H9 (cell line): ENCODE measurements around the gene DOCK7. TPM values are rescaled to one million over a fixed set of nuclear protein-coding genes. Genes with fewer than 3 reads are reported as not detected.
"Not testable (repeated sequence)": the region's sequence is repeated elsewhere in the genome, so short reads cannot be mapped to it uniquely, and the experiment has no call there.

Experiments used
- DNase-seq: peaks from one replicate; pipeline ENCODE4 v3.0.0-alpha.2; 2017
- H2AFZ ChIP-seq: one replicate; pipeline ENCODE4 v1.6.1; 2013; ENCODE audit warnings: mild to moderate bottlenecking, low read length, control low read depth, moderate library complexity
- H2AK5ac ChIP-seq: 2 replicates; pipeline ENCODE4 v1.6.1; 2013; ENCODE audit warnings: low read length, control low read depth, mixed read lengths; ENCODE audit not compliant: insufficient read length
- H2BK120ac ChIP-seq: one replicate; pipeline ENCODE4 v1.6.1; 2013; ENCODE audit warnings: low read depth, mild to moderate bottlenecking, low read length, control low read depth, inconsistent platforms; ENCODE audit not compliant: poor library complexity, severe bottlenecking
- H2BK12ac ChIP-seq: 2 replicates; pipeline ENCODE4 v1.6.1; 2013; ENCODE audit warnings: low read length, control low read depth, mixed read lengths, low read depth; ENCODE audit not compliant: insufficient read length
- H2BK15ac ChIP-seq: 2 replicates; pipeline ENCODE4 v1.6.1; 2013; ENCODE audit warnings: low read depth, low read length, control low read depth
- H2BK20ac ChIP-seq: one replicate; pipeline ENCODE4 v1.6.1; 2013; ENCODE audit warnings: low read depth, mild to moderate bottlenecking, low read length, control low read depth, inconsistent platforms; ENCODE audit not compliant: poor library complexity, severe bottlenecking
- H2BK5ac ChIP-seq: 2 replicates; pipeline ENCODE4 v1.6.1; 2013; ENCODE audit warnings: low read length, control low read depth, mixed read lengths; ENCODE audit not compliant: insufficient read length
- H3K14ac ChIP-seq: 2 replicates; pipeline ENCODE4 v1.6.1; 2013; ENCODE audit warnings: low read length, control low read depth; ENCODE audit not compliant: insufficient read depth
- H3K18ac ChIP-seq: 2 replicates; pipeline ENCODE4 v1.6.1; 2013; ENCODE audit warnings: low read depth, mild to moderate bottlenecking, mixed read lengths, low read length, control low read depth; ENCODE audit not compliant: insufficient read length
- H3K23ac ChIP-seq: 2 replicates; pipeline ENCODE4 v1.6.1; 2013; ENCODE audit warnings: low read length, control low read depth, mixed read lengths, low read depth; ENCODE audit not compliant: insufficient read length
- H3K23me2 ChIP-seq: 2 replicates; pipeline ENCODE4 v1.6.1; 2013; ENCODE audit warnings: low read depth, mild to moderate bottlenecking, mixed read lengths, low read length, control low read depth; ENCODE audit not compliant: insufficient read length, poor library complexity, severe bottlenecking
- H3K27ac ChIP-seq: 2 replicates; pipeline ENCODE4 v1.5.1; 2013; ENCODE audit warnings: low read length, control low read depth, mixed read lengths, low read depth; ENCODE audit not compliant: insufficient read length
- H3K27me3 ChIP-seq: 2 replicates; pipeline ENCODE4 v1.6.1; 2013; ENCODE audit warnings: low read length, control low read depth, inconsistent platforms; ENCODE audit not compliant: insufficient read depth
- H3K4ac ChIP-seq: 2 replicates; pipeline ENCODE4 v1.6.1; 2013; ENCODE audit warnings: low read depth, mild to moderate bottlenecking, control low read depth, inconsistent platforms, low read length, moderate library complexity
- H3K4me1 ChIP-seq: 2 replicates; pipeline ENCODE4 v1.6.1; 2013; ENCODE audit warnings: low read length, control low read depth, inconsistent platforms; ENCODE audit not compliant: insufficient read depth
- H3K4me2 ChIP-seq: 2 replicates; pipeline ENCODE4 v1.6.1; 2013; ENCODE audit warnings: low read length, control low read depth, mixed read lengths; ENCODE audit not compliant: insufficient read length, insufficient read depth
- H3K56ac ChIP-seq: 2 replicates; pipeline ENCODE4 v1.6.1; 2013; ENCODE audit warnings: low read depth, mild to moderate bottlenecking, mixed read lengths, low read length, control low read depth; ENCODE audit not compliant: insufficient read length
- H3K79me1 ChIP-seq: 2 replicates; pipeline ENCODE4 v1.6.1; 2013; ENCODE audit warnings: low read depth, mild to moderate bottlenecking, moderate library complexity, low read length, control low read depth, inconsistent platforms; ENCODE audit not compliant: insufficient read depth, poor library complexity, severe bottlenecking
- H3K79me2 ChIP-seq: 2 replicates; pipeline ENCODE4 v1.6.1; 2013; ENCODE audit warnings: low read length, control low read depth, inconsistent platforms; ENCODE audit not compliant: insufficient read depth
- H3K9ac ChIP-seq: 2 replicates; pipeline ENCODE4 v1.6.1; 2013; ENCODE audit warnings: low read length, control low read depth, mixed read lengths; ENCODE audit not compliant: insufficient read length; ENCODE audit errors: extremely low read depth
- H3K9me3 ChIP-seq: one replicate; pipeline ENCODE4 v1.6.1; 2013; ENCODE audit warnings: low read depth, low read length, inconsistent platforms; ENCODE audit not compliant: control insufficient read depth
- H3T11ph ChIP-seq: one replicate; pipeline ENCODE4 v1.6.1; 2013; ENCODE audit warnings: mild to moderate bottlenecking, low read length, control low read depth, inconsistent platforms
- H4K20me1 ChIP-seq: one replicate; pipeline ENCODE4 v1.6.1; 2013; ENCODE audit not compliant: control insufficient read depth, insufficient read length, insufficient read depth
- H4K5ac ChIP-seq: 2 replicates; pipeline ENCODE4 v1.6.1; 2013; ENCODE audit warnings: low read depth, mild to moderate bottlenecking, mixed read lengths, low read length, control low read depth; ENCODE audit not compliant: insufficient read length
- H4K8ac ChIP-seq: replicated peaks from 2 replicates; pipeline ENCODE4 v1.6.1; 2013; ENCODE audit warnings: low read length, control low read depth, mixed read lengths, low read depth; ENCODE audit not compliant: insufficient read length
- H4K91ac ChIP-seq: 2 replicates; pipeline ENCODE4 v1.6.1; 2013; ENCODE audit warnings: low read depth, mild to moderate bottlenecking, moderate library complexity, mixed read lengths, low read length, control low read depth; ENCODE audit not compliant: insufficient read length
- H3K27ac Mint-ChIP-seq, 3 experiments: 2 replicates in 2 of 3; 3 replicates in 1 of 3; pipeline ENCODE4 v1.8.0; 2020 to 2021; ENCODE audit warnings: mixed read lengths in 3 of 3, mild to moderate bottlenecking in 1 of 3, moderate library complexity in 1 of 3
- H3K27me3 Mint-ChIP-seq: 2 replicates; pipeline ENCODE4 v1.8.0; 2021; ENCODE audit warnings: low read depth, mild to moderate bottlenecking, moderate library complexity, mixed read lengths
- H3K36me3 Mint-ChIP-seq, 3 experiments: 2 replicates in 2 of 3; 3 replicates in 1 of 3; pipeline ENCODE4 v1.8.0; 2020 to 2021; ENCODE audit warnings: low read depth in 3 of 3, mixed read lengths in 3 of 3; ENCODE audit not compliant: insufficient read depth in 1 of 3
- H3K4me1 Mint-ChIP-seq, 2 experiments: 2 replicates each; pipeline ENCODE4 v1.8.0; 2020; ENCODE audit warnings: mixed read lengths in 2 of 2
- H3K4me3 Mint-ChIP-seq, 2 experiments: 2 replicates in 1 of 2; 3 replicates in 1 of 2; pipeline ENCODE4 v1.8.0; 2020 to 2021; ENCODE audit warnings: mild to moderate bottlenecking in 2 of 2, mixed read lengths in 2 of 2, moderate library complexity in 1 of 2
- H3K9me3 Mint-ChIP-seq, 2 experiments: 2 replicates in 1 of 2; 3 replicates in 1 of 2; pipeline ENCODE4 v1.8.0; 2020; ENCODE audit warnings: mild to moderate bottlenecking in 2 of 2, mixed read lengths in 2 of 2, moderate library complexity in 1 of 2
- WGBS: extraction: QIAGEN DNeasy Blood & Tissue Kit; methylation state at CpG from one replicate; pipeline ENCODE4 v1.1.7; 2013; ENCODE audit warnings: missing lambda C conversion rate, low lambda C conversion rate, mixed read lengths; ENCODE audit not compliant: insufficient read length; ENCODE audit errors: extremely low coverage; 5-methylcytosine and 5-hydroxymethylcytosine counted together
- total RNA-seq: library from RNA; stranded (reverse); gene quantifications from 2 replicates; pipeline ENCODE4 v1.2.1, GENCODE V29; 2021
- TF ChIP-seq, protein P1 (sequence below): fragments of 200-600 bp; sonication (generic); conservative IDR thresholded peaks from 3 replicates; pipeline ENCODE4 v1.8.0; 2021; ENCODE audit warnings: antibody characterized with exemption, mild to moderate bottlenecking

The DOCK7 gene
- total RNA-seq, 1 experiment from 2014 or later, result 36.8 TPM

DNA sequence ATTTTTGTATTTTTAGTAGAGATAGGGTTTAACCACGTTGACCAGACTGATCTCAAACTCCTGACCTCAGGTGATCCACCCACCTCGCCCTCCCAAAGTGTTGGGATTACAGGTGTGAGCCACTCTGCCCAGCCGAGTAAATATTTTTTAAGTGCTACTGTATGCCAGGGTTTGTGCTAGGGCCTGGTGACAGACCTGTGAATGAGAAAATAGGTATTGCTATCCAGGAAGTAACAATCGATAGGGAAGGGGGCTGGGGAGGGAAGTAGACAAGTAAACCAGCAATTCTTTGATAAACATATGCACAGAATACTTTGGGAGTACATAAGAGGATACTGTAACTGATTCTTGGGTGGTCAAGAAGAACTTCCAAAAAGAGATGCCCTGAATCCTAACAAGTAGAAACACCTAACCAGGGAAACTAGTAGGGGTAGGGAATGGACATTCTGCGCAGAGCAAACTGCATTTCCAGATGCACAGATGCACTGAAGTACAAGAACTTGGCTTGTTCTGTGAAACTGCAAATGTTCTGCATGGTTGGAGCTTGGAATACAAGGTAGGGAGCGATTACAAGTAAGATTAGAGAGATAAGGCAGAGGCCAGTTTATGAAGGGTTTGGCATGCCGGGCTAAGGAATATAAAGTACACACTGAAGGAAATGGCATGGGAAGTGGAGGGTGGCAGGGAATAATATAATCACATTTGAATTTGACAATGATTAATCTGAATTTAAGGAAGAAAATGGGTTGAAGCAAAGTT lies 19.0 kb upstream of the DOCK7 start:
- Histone ChIP-seq H3K56ac (no peak overlapping the region), H4K20me1 (no peaks in the 10 kb centered on the region), H3K9ac (no peak overlapping the region), H3T11ph (no peak overlapping the region), H2BK20ac (no peak overlapping the region), H3K27ac (no peak overlapping the region), H3K4ac (no peak overlapping the region), H2AFZ (no peak overlapping the region), H3K4me1 (no peaks in the 10 kb centered on the region), H3K4me2 (no peak overlapping the region), H2BK15ac (no peak overlapping the region), H3K14ac (no peak overlapping the region), H2AK5ac (no peak overlapping the region), H4K5ac (no peak overlapping the region), H3K79me1 (no peaks in the 10 kb centered on the region), H3K23ac (no peak overlapping the region), H4K91ac (no peak overlapping the region), H3K27me3 (no peaks in the 10 kb centered on the region), H3K18ac (no peak overlapping the region), H2BK5ac (no peak overlapping the region), H2BK120ac (no peak overlapping the region), H2BK12ac (no peak overlapping the region), H3K9me3 (no peaks in the 10 kb centered on the region), H3K79me2 (no peaks in the 10 kb centered on the region), H4K8ac (no peak overlapping the region), H3K23me2 (no peaks in the 10 kb centered on the region)
- DNase-seq, result no peak
- peaks cover 6 to 22% (median 19%) of the 10 kb centered on the region in 3 experiments; a peak in 5 of 7 replicates for H3K36me3 Mint-ChIP-seq
- H3K27ac Mint-ChIP-seq, result no peak overlapping the region
- WGBS, result no CpG with 5 or more reads among the region's 7 CpGs
- H3K4me3 Mint-ChIP-seq, result no peak overlapping the region; a peak in 1 of 5 replicates
- TF ChIP-seq, protein P1, sequence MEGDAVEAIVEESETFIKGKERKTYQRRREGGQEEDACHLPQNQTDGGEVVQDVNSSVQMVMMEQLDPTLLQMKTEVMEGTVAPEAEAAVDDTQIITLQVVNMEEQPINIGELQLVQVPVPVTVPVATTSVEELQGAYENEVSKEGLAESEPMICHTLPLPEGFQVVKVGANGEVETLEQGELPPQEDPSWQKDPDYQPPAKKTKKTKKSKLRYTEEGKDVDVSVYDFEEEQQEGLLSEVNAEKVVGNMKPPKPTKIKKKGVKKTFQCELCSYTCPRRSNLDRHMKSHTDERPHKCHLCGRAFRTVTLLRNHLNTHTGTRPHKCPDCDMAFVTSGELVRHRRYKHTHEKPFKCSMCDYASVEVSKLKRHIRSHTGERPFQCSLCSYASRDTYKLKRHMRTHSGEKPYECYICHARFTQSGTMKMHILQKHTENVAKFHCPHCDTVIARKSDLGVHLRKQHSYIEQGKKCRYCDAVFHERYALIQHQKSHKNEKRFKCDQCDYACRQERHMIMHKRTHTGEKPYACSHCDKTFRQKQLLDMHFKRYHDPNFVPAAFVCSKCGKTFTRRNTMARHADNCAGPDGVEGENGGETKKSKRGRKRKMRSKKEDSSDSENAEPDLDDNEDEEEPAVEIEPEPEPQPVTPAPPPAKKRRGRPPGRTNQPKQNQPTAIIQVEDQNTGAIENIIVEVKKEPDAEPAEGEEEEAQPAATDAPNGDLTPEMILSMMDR, result no peak
- H3K27me3 Mint-ChIP-seq, result peaks cover 1% of the 10 kb centered on the region
- H3K9me3 Mint-ChIP-seq, result peaks cover 21 to 25% of the 10 kb centered on the region in 2 experiments
- peaks cover 0 to 1% of the 10 kb centered on the region in 2 experiments; a peak in 2 of 4 replicates for H3K4me1 Mint-ChIP-seq

DNA sequence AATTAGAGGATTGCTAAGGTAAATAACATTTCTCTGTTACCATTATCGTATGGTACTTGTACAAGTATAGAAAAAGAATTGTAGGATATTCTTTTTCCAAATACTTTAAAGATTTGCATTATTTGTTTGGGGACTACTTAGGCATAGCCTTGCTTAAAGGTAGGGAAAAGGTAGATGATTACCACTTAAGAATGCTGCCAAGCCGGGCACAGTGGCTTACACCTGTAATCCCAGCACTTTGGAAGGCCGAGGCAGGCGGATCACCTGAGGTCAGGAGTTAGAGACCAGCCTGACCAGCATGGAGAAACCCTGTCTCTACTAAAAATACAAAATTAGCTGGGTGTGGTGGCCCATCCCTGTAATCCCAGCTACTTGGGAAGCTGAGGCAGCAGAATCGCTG lies 10.0 kb upstream of the DOCK7 start:
- H3K27ac ChIP-seq, DNase-seq, H3K23me2 ChIP-seq, H4K8ac ChIP-seq, H2BK20ac ChIP-seq, H3K14ac ChIP-seq, H4K91ac ChIP-seq, H3K18ac ChIP-seq, H3K27me3 ChIP-seq, H2AK5ac ChIP-seq, H3K27me3 Mint-ChIP-seq, H3K4me3 Mint-ChIP-seq, H2BK12ac ChIP-seq, H2BK5ac ChIP-seq, H3K4ac ChIP-seq, H3K27ac Mint-ChIP-seq, H3K4me1 Mint-ChIP-seq, H3T11ph ChIP-seq, H2AFZ ChIP-seq, H3K56ac ChIP-seq, H3K9me3 ChIP-seq, H3K4me2 ChIP-seq, H3K79me2 ChIP-seq, H4K20me1 ChIP-seq, H3K79me1 ChIP-seq, H2BK120ac ChIP-seq, H4K5ac ChIP-seq, H3K23ac ChIP-seq, H3K9ac ChIP-seq, H3K4me1 ChIP-seq, H2BK15ac ChIP-seq: not testable (repeated sequence)
- peaks cover 7 to 15% (median 9%) of the 10 kb centered on the region in 3 experiments for H3K36me3 Mint-ChIP-seq
- WGBS, result no CpG with 5 or more reads among the region's 5 CpGs
- peaks cover 7 to 14% of the 10 kb centered on the region in 2 experiments; a peak in 4 of 5 replicates for H3K9me3 Mint-ChIP-seq
